Measurements from ENCODE around the gene NUTM2G.
"Not testable (repeated sequence)": the region's sequence is repeated elsewhere in the genome, so short reads cannot be mapped to it uniquely, and the experiment has no call there.

GRCh38 chr9:96928543-96928942 is at the start of gene NUTM2G:
- TF ChIP-seq CTCF (conservative IDR thresholded peaks at IDR 0.05; ENCODE audit: low read depth, low read length); EZH2 (IDR thresholded peaks at IDR 0.05; ENCODE audit: low read length, unreplicated experiment); EZH2phosphoT487 (IDR thresholded peaks at IDR 0.05; ENCODE audit: borderline replicate concordance, low read length): not testable (repeated sequence)

Data from PC-3 (cell line).